ENCODE measurements around the gene TNS3.

TNS3 gene

DNA sequence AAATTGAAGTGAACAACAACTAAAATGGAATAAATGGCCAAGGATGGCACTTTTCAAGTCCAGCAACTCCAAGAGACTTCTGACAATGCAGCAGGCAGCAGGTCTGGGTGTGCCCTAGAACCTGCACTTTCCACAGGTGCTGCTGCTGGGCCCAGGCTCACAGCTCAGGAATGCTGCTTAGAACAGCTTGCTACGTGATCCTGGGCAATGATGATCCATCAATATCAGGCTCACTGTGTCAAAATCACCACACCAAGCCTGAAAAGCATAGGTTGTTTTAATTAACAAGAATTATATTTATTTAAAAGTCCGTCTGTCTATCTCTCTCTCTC, 148.4 kb downstream of the TNS3 start:
- H3K36me3 ChIP-seq (ENCODE audit: control insufficient read depth, low read depth, low read length), result no peaks in the 10 kb centered on the region
- no peaks in the 10 kb centered on the region for H3K27me3 ChIP-seq (ENCODE audit: control insufficient read depth, insufficient read depth, low read length)
- H3K9me3 ChIP-seq (ENCODE audit: control insufficient read depth, low read depth, low read length), result no peaks in the 10 kb centered on the region
- H3K9ac ChIP-seq (ENCODE audit: low read length), result no peak overlapping the region
- no peaks in the 10 kb centered on the region for H3K4me1 ChIP-seq (ENCODE audit: control insufficient read depth, low read depth, low read length)
- no peak overlapping the region for H3K27ac ChIP-seq (ENCODE audit: low read length)
- H3K4me3 ChIP-seq (ENCODE audit: low read length), result no peak overlapping the region

DNA sequence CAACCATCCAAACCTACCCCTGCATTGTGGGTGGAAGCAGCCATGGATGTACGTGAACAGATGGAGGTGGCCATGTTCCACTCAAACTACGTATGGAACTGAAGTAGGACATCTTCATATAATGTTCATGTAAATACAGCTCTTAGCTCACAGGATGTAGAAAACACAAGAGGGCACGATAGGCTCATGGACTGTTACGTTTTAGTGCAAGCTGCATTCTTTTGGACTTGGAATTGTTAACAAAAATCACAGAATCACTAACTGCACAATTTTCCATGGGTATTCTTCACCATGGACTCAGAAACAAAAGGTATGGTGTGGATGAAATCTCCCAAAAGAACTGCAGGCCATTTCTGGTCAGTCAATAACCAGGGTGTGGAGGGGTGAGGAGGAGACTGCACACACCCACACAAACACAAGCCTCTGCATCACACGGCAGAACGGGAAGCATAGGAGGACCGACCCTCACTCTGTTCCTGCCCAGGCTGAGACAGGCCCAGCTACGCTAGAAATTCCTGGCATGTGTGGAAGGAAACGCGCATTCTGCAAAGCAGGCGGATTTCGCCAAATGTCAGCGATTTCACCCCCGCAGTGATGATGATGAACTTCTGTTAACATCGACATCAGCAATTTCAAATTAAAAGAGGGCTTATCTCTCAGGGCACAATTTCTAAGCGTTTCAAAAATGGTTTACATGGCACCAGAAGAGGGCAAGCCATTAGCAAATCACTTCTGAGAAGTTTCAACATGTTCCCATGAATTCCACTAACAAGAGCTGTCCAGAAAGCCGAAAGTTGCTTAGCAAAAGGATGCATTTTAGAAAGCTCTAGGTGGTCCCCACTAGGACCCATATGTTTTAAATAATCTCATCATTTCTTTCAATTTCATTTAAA, 149.0 kb downstream of the TNS3 start:
- Histone ChIP-seq H3K4me3 (ENCODE audit: low read length) (no peak overlapping the region), H3K9ac (ENCODE audit: low read length) (no peak overlapping the region), H3K9me3 (ENCODE audit: control insufficient read depth, low read depth, low read length) (no peaks in the 10 kb centered on the region), H3K4me1 (ENCODE audit: control insufficient read depth, low read depth, low read length) (no peaks in the 10 kb centered on the region), H3K36me3 (ENCODE audit: control insufficient read depth, low read depth, low read length) (no peaks in the 10 kb centered on the region), H3K27me3 (ENCODE audit: control insufficient read depth, insufficient read depth, low read length) (no peaks in the 10 kb centered on the region), H3K27ac (ENCODE audit: low read length) (no peak overlapping the region)

DNA sequence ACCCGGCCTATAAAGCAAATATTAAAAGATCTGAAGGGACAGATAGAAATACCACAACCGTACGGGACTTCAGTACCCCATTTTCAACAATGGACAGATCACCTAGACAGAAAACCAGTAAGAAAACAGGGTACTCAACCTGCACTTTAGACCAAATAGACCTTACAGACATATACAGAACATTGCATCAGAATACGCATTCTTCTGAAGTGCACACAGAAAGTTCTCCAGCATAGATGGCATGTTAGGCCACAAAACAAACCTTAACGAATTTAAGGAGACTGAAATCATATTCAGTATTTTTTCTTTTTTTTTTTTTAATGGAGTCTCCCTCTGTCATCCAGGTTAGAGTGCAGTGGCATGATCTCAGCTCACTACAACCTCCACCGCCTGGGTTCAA, 151.5 kb downstream of the TNS3 start:
- Histone ChIP-seq H3K27me3 (ENCODE audit: control insufficient read depth, insufficient read depth, low read length) (no peaks in the 10 kb centered on the region), H3K4me3 (ENCODE audit: low read length) (no peak overlapping the region), H3K27ac (ENCODE audit: low read length) (no peak overlapping the region), H3K9ac (ENCODE audit: low read length) (no peak overlapping the region), H3K36me3 (ENCODE audit: control insufficient read depth, low read depth, low read length) (no peaks in the 10 kb centered on the region), H3K9me3 (ENCODE audit: control insufficient read depth, low read depth, low read length) (no peaks in the 10 kb centered on the region), H3K4me1 (ENCODE audit: control insufficient read depth, low read depth, low read length) (no peaks in the 10 kb centered on the region)

DNA sequence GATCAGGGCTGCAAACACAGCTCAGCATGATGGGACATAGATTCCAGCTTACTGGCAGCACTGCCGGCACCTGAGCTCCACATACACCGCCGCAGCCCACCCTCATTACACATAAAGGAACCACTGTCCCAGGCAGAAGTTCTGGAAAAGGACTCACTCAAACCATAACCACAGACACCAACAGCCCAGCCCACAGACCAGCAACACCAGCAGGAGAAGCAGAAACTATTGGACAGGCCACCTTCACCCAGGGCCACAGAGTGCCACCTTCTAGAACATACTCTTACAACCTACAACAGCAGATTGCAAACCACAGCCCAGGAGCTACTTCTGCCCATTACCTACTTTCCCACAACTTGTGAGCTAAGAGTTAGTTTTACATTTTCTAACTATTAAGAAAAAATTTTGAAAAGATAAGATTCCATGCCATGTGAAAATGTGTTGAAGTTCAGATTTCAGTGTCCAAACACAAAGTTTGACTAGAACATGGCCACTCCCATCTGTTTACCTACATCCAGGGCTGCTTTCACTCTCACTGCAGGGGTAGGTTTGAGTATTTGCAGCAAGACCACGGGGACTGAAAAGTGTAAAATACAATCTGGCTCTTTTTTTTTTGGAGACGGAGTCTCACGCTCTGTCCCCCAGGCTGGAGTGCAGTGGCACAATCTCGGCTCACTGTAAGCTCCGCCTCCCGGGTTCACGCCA, 153.0 kb downstream of the TNS3 start:
- Histone ChIP-seq H3K9me3 (ENCODE audit: control insufficient read depth, low read depth, low read length) (no peaks in the 10 kb centered on the region), H3K9ac (ENCODE audit: low read length) (no peak overlapping the region), H3K27ac (ENCODE audit: low read length) (no peak overlapping the region), H3K4me3 (ENCODE audit: low read length) (no peak overlapping the region), H3K36me3 (ENCODE audit: control insufficient read depth, low read depth, low read length) (no peaks in the 10 kb centered on the region), H3K27me3 (ENCODE audit: control insufficient read depth, insufficient read depth, low read length) (no peaks in the 10 kb centered on the region), H3K4me1 (ENCODE audit: control insufficient read depth, low read depth, low read length) (no peaks in the 10 kb centered on the region)

DNA sequence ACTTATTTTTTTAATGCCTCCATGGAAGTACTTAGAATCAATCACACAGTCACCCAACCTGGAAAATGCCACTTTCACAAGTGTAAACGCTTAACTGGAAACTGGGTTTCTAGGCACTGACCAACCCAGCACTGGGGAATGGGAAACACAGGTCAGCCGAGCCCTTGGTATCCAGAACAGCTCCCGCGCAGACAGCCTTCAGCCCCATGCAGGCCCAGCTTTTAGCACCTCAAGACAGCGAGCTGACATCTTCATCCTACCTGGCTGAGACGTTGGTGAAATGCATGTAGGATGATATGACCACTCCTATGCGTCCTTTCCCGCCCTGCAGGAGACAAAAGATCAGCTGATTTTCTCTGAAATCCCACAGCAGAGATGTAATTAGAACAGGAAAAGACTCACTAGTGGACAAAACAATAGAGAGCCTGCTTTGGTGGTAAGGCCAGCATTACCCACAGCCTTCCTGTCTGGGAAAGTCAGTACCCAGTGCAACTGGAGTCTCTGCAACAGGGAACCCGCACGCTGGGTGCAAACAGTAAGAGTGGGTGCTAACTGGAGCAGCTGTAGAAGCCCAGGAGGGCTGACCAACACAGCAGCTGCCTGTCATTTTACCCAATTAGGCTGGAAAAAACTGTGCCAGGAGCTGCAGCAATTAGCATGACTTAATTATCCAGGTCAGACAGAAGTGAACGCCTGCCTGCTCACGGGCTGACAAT, 153.7 kb downstream of the TNS3 start:
- Histone ChIP-seq H3K4me3 (ENCODE audit: low read length) (no peak overlapping the region), H3K9ac (ENCODE audit: low read length) (no peak overlapping the region), H3K9me3 (ENCODE audit: control insufficient read depth, low read depth, low read length) (no peaks in the 10 kb centered on the region), H3K27ac (ENCODE audit: low read length) (no peak overlapping the region), H3K27me3 (ENCODE audit: control insufficient read depth, insufficient read depth, low read length) (no peaks in the 10 kb centered on the region), H3K4me1 (ENCODE audit: control insufficient read depth, low read depth, low read length) (no peaks in the 10 kb centered on the region), H3K36me3 (ENCODE audit: control insufficient read depth, low read depth, low read length) (no peaks in the 10 kb centered on the region)

DNA sequence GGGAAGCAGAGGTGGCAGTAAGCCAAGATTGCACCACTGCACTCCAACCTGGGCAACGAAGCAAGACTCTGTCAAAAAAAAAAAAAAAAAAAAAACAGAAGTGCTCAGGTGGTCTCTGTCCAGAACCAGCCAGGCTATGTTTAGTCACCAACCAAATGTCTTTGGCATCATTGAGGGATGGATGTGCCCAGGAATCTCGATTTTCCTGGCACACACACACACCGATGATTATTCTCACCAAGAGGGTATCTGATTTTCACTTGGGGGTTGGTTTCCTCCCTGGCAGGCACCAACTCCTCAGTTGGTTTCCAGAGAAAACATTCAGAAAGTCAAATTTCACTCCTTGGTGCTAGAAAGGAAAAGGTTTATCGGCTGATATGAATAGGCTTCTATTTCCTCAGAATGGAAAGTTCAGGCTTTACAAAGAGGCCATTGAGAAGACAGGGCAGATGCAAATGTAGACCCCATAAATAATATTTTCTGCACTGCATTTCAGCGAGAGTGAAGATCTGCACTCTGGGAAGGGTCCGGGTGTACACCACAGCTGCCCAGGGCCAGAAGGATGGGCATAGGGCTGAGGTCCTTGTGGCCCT, 154.8 kb downstream of the TNS3 start:
- Histone ChIP-seq H3K4me3 (ENCODE audit: low read length) (no peak overlapping the region), H3K4me1 (ENCODE audit: control insufficient read depth, low read depth, low read length) (no peaks in the 10 kb centered on the region), H3K27ac (ENCODE audit: low read length) (no peak overlapping the region), H3K27me3 (ENCODE audit: control insufficient read depth, insufficient read depth, low read length) (no peaks in the 10 kb centered on the region), H3K36me3 (ENCODE audit: control insufficient read depth, low read depth, low read length) (no peaks in the 10 kb centered on the region), H3K9ac (ENCODE audit: low read length) (no peak overlapping the region), H3K9me3 (ENCODE audit: control insufficient read depth, low read depth, low read length) (no peaks in the 10 kb centered on the region)

DNA sequence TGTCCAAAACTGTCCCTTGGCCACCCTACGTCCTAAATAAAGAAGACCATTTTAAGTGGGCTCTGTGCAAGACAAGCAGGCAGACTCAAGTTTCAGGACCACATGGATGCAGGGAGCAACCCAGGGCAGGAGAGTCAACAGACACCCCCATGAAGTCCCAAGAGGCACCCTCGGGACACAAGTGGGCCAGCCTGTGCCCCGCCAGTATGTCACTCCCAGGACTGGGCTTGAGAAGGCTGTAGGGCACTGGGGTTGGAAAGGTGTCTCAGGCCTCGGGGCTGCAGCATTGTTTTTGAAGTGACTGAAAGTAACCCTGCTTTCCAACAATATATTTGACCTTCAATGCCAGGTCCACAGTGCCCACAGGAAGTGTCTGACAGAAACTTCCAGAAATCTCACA, 157.4 kb downstream of the TNS3 start:
- Histone ChIP-seq H3K36me3 (ENCODE audit: control insufficient read depth, low read depth, low read length) (no peaks in the 10 kb centered on the region), H3K27me3 (ENCODE audit: control insufficient read depth, insufficient read depth, low read length) (no peaks in the 10 kb centered on the region), H3K4me1 (ENCODE audit: control insufficient read depth, low read depth, low read length) (no peaks in the 10 kb centered on the region)

DNA sequence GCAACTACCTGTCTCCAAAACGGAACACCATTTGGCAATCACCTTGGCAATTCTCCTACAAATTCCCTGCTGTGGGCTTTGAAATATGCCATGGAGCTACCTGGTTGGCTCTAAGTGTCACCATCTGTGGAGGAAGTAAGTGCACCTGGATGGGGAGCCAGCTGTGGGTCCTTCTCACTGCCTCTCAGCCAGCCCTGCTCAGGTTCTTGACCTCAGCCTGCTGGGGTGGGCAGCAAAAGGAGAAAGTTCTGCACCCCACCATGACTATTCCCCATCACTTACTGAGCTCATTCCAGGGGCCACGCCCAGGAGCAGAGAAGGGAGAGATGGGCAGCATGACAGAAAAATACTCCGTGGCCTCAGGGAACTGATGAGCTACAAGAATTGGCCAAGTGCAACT, 158.7 kb downstream of the TNS3 start:
- Histone ChIP-seq H3K27ac (ENCODE audit: low read length) (no peak overlapping the region), H3K9me3 (ENCODE audit: control insufficient read depth, low read depth, low read length) (no peaks in the 10 kb centered on the region), H3K4me1 (ENCODE audit: control insufficient read depth, low read depth, low read length) (no peaks in the 10 kb centered on the region), H3K27me3 (ENCODE audit: control insufficient read depth, insufficient read depth, low read length) (no peaks in the 10 kb centered on the region), H3K4me3 (ENCODE audit: low read length) (no peak overlapping the region), H3K9ac (ENCODE audit: low read length) (no peak overlapping the region), H3K36me3 (ENCODE audit: control insufficient read depth, low read depth, low read length) (no peaks in the 10 kb centered on the region)

More for the DNA sequence above, 157.4 kb downstream of the TNS3 start:
- no peak overlapping the region for H3K4me3 ChIP-seq (ENCODE audit: low read length)
- no peaks in the 10 kb centered on the region for H3K9me3 ChIP-seq (ENCODE audit: control insufficient read depth, low read depth, low read length)
- H3K27ac ChIP-seq (ENCODE audit: low read length), result no peak overlapping the region
- H3K9ac ChIP-seq (ENCODE audit: low read length), result no peak overlapping the region

DNA sequence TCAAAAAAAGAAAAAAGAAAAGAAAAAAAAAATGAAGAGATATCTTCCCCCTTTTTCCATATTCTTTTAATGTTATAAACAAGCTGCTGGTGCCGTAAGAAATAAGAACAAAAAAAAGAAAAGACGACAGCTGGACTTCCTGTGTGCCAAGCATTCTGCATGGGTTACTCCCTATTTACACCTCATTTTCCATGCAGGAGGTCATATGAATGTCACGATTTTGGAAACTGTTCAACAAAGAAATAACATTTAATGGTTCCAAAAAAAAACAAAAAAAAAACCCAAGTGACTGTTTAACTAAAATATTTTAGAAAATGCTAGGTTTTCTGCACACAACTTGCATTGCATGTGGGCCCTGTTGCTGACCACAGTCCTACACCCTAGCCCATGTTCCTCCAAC, 159.3 kb downstream of the TNS3 start:
- H3K36me3 ChIP-seq (ENCODE audit: control insufficient read depth, low read depth, low read length), result no peaks in the 10 kb centered on the region
- no peak overlapping the region for H3K27ac ChIP-seq (ENCODE audit: low read length)
- no peaks in the 10 kb centered on the region for H3K27me3 ChIP-seq (ENCODE audit: control insufficient read depth, insufficient read depth, low read length)
- H3K9ac ChIP-seq (ENCODE audit: low read length), result no peak overlapping the region
- no peaks in the 10 kb centered on the region for H3K4me1 ChIP-seq (ENCODE audit: control insufficient read depth, low read depth, low read length)
- H3K9me3 ChIP-seq (ENCODE audit: control insufficient read depth, low read depth, low read length), result no peaks in the 10 kb centered on the region
- H3K4me3 ChIP-seq (ENCODE audit: low read length), result no peak overlapping the region

DNA sequence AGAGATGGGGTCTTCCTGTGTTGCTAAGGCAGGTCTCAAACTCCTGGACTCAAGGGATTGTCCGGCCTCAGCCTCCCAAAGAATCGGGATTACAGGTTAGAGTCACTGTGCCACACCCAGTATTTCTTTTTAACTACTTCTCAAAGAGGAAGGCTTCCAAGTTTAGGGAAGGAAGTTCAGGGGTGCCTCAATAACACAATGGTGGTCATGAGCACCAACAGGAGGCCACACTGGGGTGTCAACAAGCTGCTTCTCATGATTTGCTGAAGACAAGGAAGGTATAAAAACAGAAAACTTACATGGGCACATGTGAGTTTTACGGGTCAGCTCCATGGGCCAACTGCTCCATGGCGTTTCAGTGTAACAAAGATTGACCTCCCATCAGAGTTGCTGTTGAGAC, 160.5 kb downstream of the TNS3 start:
- no peak overlapping the region for H3K27ac ChIP-seq (ENCODE audit: low read length)
- H3K36me3 ChIP-seq (ENCODE audit: control insufficient read depth, low read depth, low read length), result no peaks in the 10 kb centered on the region
- H3K9ac ChIP-seq (ENCODE audit: low read length), result no peak overlapping the region

DNA sequence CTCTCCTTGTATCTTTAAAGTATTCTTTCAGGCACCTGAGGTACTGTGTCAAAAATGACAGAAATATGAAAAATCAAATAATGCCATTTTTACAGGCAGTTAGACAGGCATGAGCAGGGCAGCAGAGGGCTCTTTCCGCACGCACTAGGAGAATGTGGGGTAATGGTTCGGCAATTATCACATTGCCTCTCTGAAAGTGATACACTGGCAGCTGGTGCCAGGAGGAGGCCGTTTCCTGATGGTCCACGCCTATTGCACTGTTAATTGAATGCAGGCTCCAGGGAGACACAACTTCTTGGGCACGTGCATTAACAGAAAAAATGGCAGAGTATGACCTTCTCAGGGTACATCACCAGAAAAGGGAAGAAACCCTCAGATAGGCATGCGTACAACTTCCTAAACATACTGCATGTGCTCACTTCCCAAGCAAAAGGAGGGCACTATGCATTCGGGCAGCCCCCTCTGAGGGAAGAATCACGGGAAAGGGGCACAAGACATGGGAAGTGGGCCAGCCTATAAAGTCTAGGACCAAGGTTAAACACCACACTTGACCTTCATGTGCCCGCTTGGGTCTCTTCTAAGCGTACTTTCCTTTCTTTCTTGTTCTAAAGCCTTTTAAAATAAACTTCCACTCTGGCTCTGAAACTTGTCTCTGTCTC, 161.7 kb downstream of the TNS3 start:
- no peak overlapping the region for H3K27ac ChIP-seq (ENCODE audit: low read length)
- H3K4me1 ChIP-seq (ENCODE audit: control insufficient read depth, low read depth, low read length), result no peaks in the 10 kb centered on the region

More for the DNA sequence above, 160.5 kb downstream of the TNS3 start:
- Histone ChIP-seq H3K9me3 (ENCODE audit: control insufficient read depth, low read depth, low read length) (no peaks in the 10 kb centered on the region), H3K4me3 (ENCODE audit: low read length) (no peak overlapping the region), H3K27me3 (ENCODE audit: control insufficient read depth, insufficient read depth, low read length) (no peaks in the 10 kb centered on the region), H3K4me1 (ENCODE audit: control insufficient read depth, low read depth, low read length) (no peaks in the 10 kb centered on the region)

More for the DNA sequence above, 161.7 kb downstream of the TNS3 start:
- Histone ChIP-seq H3K4me3 (ENCODE audit: low read length) (no peak overlapping the region), H3K27me3 (ENCODE audit: control insufficient read depth, insufficient read depth, low read length) (no peaks in the 10 kb centered on the region), H3K9me3 (ENCODE audit: control insufficient read depth, low read depth, low read length) (no peaks in the 10 kb centered on the region), H3K9ac (ENCODE audit: low read length) (no peak overlapping the region), H3K36me3 (ENCODE audit: control insufficient read depth, low read depth, low read length) (no peaks in the 10 kb centered on the region)
